HL-60 (cell line): Measurements from ENCODE around the gene NME5.

Experiments
- DNase-seq, 2 experiments: peaks; one replicate each; pipeline ENCODE4 v3.0.0-alpha.2; 2010 to 2020; ENCODE audit warnings: low read depth in 1 of 2, low spot score in 1 of 2
- H3K27ac ChIP-seq: fragments of 250-450 bp; sonication (Bioruptor Pico); replicated peaks from 2 replicates; pipeline ENCODE4 v1.5.1; 2020; ENCODE audit warnings: mild to moderate bottlenecking, moderate library complexity
- H3K27me3 ChIP-seq: fragments of 250-450 bp; sonication (Bioruptor Pico); 2 replicates; pipeline ENCODE4 v1.5.1; 2021; ENCODE audit warnings: mild to moderate bottlenecking, moderate library complexity; ENCODE audit not compliant: insufficient read depth, poor library complexity, severe bottlenecking
- H3K4me3 ChIP-seq: replicated peaks from 2 replicates; pipeline ENCODE4 v1.5.1; 2011; ENCODE audit warnings: mild to moderate bottlenecking, control low read depth, low read length; ENCODE audit not compliant: insufficient read depth
- CTCF ChIP-seq: IDR thresholded peaks from one replicate; pipeline ENCODE4 v1.5.1; 2011; ENCODE audit warnings: low read length, control low read depth, inconsistent platforms; ENCODE audit not compliant: insufficient read depth
- GABPA ChIP-seq: IDR thresholded peaks from 2 replicates; pipeline ENCODE4 v1.6.1; 2012; ENCODE audit warnings: low read depth
- POLR2AphosphoS5 ChIP-seq: IDR thresholded peaks from 2 replicates; pipeline ENCODE4 v1.6.1; 2012; ENCODE audit warnings: low read depth
- SPI1 ChIP-seq: IDR thresholded peaks from 2 replicates; pipeline ENCODE4 v1.6.1; 2012; ENCODE audit warnings: low read depth, mild to moderate bottlenecking, borderline replicate concordance
- TF ChIP-seq, protein P1 (sequence below): IDR thresholded peaks from 2 replicates; pipeline ENCODE4 v1.6.1; 2012; ENCODE audit warnings: low read depth; ENCODE audit not compliant: insufficient replicate concordance

Gene NME5

DNA sequence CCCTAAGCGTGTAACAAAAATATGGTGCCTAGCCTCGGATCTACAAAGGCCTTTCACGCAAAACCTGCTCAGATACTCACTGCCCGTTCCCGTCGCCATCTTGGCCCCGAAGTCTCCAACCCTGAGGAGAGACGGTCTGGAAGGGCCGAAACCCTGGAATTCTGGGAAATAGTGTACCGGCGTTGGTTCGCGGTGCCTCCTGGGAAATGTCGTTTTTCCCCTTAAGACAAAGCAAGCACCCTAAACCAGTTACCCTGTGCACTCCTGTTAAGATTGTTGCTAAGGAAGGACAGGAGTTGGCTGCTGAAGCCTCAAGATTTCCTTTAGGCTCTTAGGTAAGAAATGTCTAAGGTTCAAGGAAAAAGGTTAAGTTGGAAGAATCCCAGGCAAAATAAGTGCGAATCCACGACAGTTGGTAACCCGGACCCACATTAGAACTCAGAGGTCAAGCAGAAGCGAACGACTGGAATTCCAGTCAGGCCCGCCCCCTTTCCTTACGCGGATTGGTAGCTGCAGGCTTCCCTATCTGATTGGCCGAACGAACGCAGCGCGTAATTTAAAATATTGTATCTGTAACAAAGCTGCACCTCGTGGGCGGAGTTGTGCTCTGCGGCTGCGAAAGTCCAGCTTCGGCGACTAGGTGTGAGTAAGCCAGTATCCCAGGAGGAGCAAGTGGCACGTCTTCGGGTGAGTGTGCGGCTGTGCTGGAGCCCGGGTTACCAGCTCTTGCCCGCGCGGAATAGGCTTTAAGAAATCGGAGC is 39.5 kb upstream of the NME5 start, which contains the start of the genes BRD8 and KIF20A:
Gene BRD8 (minus strand): TSS at position 115 of the 761 bp plus-strand sequence. CDS start 16 bp downstream, at position 99.
Gene KIF20A (plus strand): TSS at position 597 of the 761 bp plus-strand sequence. CDS start 569 bp downstream, outside the sequence.
- H3K27me3 ChIP-seq = no peaks in the 10 kb centered on the region
- H3K4me3 ChIP-seq = peak within 1 kb of the TSS; percentile 78
- peak within 1 kb of the TSS; percentile 92 for H3K27ac ChIP-seq
- peak; percentile 78 to 94 for DNase-seq
- TF ChIP-seq GABPA (peak; percentile 73), POLR2AphosphoS5 (peak; percentile 38), CTCF (no peak)

DNA sequence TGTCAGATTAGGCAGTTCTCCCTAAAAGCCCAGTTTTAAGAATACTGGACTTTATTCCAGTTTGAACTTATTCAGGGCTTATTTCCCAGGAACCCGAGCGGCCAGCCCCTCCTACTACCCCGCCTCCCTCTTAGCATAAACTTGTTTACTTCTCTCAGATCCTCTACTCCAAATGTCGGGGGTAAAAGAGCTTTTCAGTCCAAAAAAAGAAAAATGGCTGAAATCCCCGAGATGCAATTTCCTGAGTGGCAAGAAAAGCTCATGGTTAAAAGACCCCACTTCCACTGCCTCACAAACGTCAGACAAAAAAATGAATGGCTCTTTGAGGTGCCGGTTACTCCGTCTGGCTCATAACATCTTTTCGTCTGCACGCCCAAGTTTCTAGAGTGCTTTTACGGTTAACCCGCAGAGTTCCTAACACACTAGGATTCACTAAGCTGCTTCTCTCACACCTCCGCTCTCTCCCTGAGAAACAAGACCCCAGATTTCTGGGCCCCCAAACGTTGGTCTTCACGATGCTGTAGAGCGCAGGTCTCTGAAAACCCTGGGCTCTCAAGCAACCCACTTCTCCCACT is 38.8 kb upstream of the NME5 start:
- no peaks in the 10 kb centered on the region for H3K27me3 ChIP-seq
- TF ChIP-seq CTCF (no peak), POLR2AphosphoS5 (no peak), SPI1 (no peak), GABPA (no peak)
- TF ChIP-seq, protein P1, sequence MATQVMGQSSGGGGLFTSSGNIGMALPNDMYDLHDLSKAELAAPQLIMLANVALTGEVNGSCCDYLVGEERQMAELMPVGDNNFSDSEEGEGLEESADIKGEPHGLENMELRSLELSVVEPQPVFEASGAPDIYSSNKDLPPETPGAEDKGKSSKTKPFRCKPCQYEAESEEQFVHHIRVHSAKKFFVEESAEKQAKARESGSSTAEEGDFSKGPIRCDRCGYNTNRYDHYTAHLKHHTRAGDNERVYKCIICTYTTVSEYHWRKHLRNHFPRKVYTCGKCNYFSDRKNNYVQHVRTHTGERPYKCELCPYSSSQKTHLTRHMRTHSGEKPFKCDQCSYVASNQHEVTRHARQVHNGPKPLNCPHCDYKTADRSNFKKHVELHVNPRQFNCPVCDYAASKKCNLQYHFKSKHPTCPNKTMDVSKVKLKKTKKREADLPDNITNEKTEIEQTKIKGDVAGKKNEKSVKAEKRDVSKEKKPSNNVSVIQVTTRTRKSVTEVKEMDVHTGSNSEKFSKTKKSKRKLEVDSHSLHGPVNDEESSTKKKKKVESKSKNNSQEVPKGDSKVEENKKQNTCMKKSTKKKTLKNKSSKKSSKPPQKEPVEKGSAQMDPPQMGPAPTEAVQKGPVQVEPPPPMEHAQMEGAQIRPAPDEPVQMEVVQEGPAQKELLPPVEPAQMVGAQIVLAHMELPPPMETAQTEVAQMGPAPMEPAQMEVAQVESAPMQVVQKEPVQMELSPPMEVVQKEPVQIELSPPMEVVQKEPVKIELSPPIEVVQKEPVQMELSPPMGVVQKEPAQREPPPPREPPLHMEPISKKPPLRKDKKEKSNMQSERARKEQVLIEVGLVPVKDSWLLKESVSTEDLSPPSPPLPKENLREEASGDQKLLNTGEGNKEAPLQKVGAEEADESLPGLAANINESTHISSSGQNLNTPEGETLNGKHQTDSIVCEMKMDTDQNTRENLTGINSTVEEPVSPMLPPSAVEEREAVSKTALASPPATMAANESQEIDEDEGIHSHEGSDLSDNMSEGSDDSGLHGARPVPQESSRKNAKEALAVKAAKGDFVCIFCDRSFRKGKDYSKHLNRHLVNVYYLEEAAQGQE = no peak
- DNase-seq = no peak

DNA sequence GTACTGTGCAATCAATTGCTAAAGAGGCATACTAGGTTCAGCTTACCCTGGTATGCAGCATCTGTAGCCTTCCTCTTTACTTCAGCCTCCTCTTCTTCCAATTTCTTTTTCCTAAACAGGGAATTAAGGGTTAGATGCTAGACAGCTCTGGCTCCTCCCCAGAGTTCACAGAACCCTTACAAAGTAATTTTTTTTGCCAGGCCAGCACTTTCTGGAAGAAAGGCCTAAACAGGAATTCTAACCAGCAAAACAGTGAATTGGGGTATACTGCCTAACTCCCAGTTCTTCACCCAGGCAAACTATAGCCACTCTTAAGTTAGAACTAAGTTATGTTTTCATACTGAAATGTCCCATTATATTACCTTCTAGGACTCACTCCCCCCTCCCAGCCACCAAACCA is 31.1 kb upstream of the NME5 start:
- H3K27ac ChIP-seq = no peak overlapping the region
- DNase-seq = no peak
- TF ChIP-seq CTCF (no peak), GABPA (no peak), POLR2AphosphoS5 (no peak), SPI1 (no peak)
- TF ChIP-seq, protein P1 = no peak
- H3K27me3 ChIP-seq = no peaks in the 10 kb centered on the region
- H3K4me3 ChIP-seq = no peak overlapping the region

More for the DNA sequence above, 38.8 kb upstream of the NME5 start:
- Histone ChIP-seq H3K4me3 (peak overlapping the region; percentile 78), H3K27ac (peak overlapping the region; percentile 92)
